DMS153 treated with DMSO at 0.1 percent for 48 hours (cell line): ENCODE results near the gene STAT6.
A peak's percentile ranks its signal among the peaks of the same experiment; 100 is the strongest.

ENCODE experiments used
- DNase-seq: peaks from one replicate; lab custom pipeline; 2025; ENCODE audit not compliant: unreplicated experiment; lab: John Stamatoyannopoulos, UW

STAT6 gene

GRCh38 chr12:57111031-57111734 lies at the start of gene STAT6:
Gene STAT6 (minus strand): TSS chr12:57111362. CDS start chr12:57108278, 3,084 bp downstream.
- DNase-seq, result peak; percentile 54

- DNase-seq, result no peak
These were observed 49.6 kb upstream of the STAT6 start for GRCh38 chr12:57160741-57161140.

- no peak for DNase-seq
These were observed 48.9 kb upstream of the STAT6 start for GRCh38 chr12:57160040-57160439.

GRCh38 chr12:57159311-57159710 lies 48.1 kb upstream of the STAT6 start:
- no peak for DNase-seq

GRCh38 chr12:57158665-57159064 lies 47.5 kb upstream of the STAT6 start:
- no peak for DNase-seq

GRCh38 chr12:57158186-57158585 lies 47.0 kb upstream of the STAT6 start:
- DNase-seq, result no peak

GRCh38 chr12:57157588-57158173 lies 46.5 kb upstream of the STAT6 start:
- no peak for DNase-seq

GRCh38 chr12:57156701-57157403 lies 45.7 kb upstream of the STAT6 start:
- DNase-seq, result no peak

GRCh38 chr12:57154804-57155434 lies 43.8 kb upstream of the STAT6 start:
- DNase-seq, result no peak

- DNase-seq, result no peak
These were observed 42.9 kb upstream of the STAT6 start for GRCh38 chr12:57154076-57154475.

- no peak for DNase-seq
These were observed 42.3 kb upstream of the STAT6 start for GRCh38 chr12:57153415-57153997.

- DNase-seq, result no peak
These were observed 41.5 kb upstream of the STAT6 start for GRCh38 chr12:57152639-57153038.

- no peak for DNase-seq
These were observed 40.8 kb upstream of the STAT6 start for GRCh38 chr12:57151741-57152630.

GRCh38 chr12:57150400-57151000 lies 39.3 kb upstream of the STAT6 start:
- DNase-seq, result no peak

GRCh38 chr12:57149245-57149900 lies 38.2 kb upstream of the STAT6 start:
- DNase-seq, result no peak

- no peak for DNase-seq
These were observed 37.5 kb upstream of the STAT6 start for GRCh38 chr12:57148469-57149244.

GRCh38 chr12:57146961-57147944 lies 36.1 kb upstream of the STAT6 start, which contains the start of gene LRP1-AS:
Gene LRP1-AS (minus strand): TSS chr12:57147619.
- no peak for DNase-seq
